Calu3 (cell line): ENCODE results near the gene DPPA5. TPM values are rescaled to one million over a fixed set of nuclear protein-coding genes. Genes with fewer than 3 reads are reported as not detected.
"Not testable (repeated sequence)": the region's sequence is repeated elsewhere in the genome, so short reads cannot be mapped to it uniquely, and the experiment has no call there.

Experiments used
- BruUV-seq: library from RNA; stranded (reverse); fragments of 400-500 nt; replicated peaks from 2 replicates; lab custom pipeline; 2021; lab: Mats Ljungman, UMichigan
- CTCF ChIA-PET: fragments of 300-600 bp; sonication (Branson Sonifier 250); formaldehyde crosslinking; loops from one replicate; lab custom pipeline; 2022; ENCODE audit warnings: antibody characterized with exemption; lab: Charles Lee
- DNase-seq: peaks from one replicate; pipeline ENCODE4 v3.0.0; 2022
- H3K27ac Mint-ChIP-seq: one replicate; pipeline ENCODE4 v1.8.0; 2022; ENCODE audit warnings: mixed read lengths; ENCODE audit not compliant: unreplicated experiment
- H3K27me3 Mint-ChIP-seq: one replicate; pipeline ENCODE4 v1.8.0; 2022; ENCODE audit warnings: mixed read lengths; ENCODE audit not compliant: unreplicated experiment
- H3K36me3 Mint-ChIP-seq: one replicate; pipeline ENCODE4 v1.8.0; 2022; ENCODE audit warnings: mild to moderate bottlenecking, moderate library complexity, mixed read lengths; ENCODE audit not compliant: insufficient read depth, unreplicated experiment
- H3K4me1 Mint-ChIP-seq: one replicate; pipeline ENCODE4 v1.8.0; 2022; ENCODE audit warnings: mild to moderate bottlenecking, low read depth, mixed read lengths; ENCODE audit not compliant: unreplicated experiment
- H3K4me3 Mint-ChIP-seq: one replicate; pipeline ENCODE4 v1.8.0; 2022; ENCODE audit warnings: mild to moderate bottlenecking, low read depth, moderate library complexity, mixed read lengths; ENCODE audit not compliant: unreplicated experiment
- H3K9me3 Mint-ChIP-seq: one replicate; pipeline ENCODE4 v1.8.0; 2022; ENCODE audit warnings: low read depth, mixed read lengths; ENCODE audit not compliant: unreplicated experiment
- intact Hi-C: fragments of 100-400 bp; cut with micrococcal nuclease; formaldehyde crosslinking; loops from one replicate; pipeline ENCODE4 v1.10.0; 2022; ENCODE audit not compliant: unreplicated experiment
- total RNA-seq: library from RNA; stranded (reverse); gene quantifications from 2 replicates; pipeline ENCODE4 v1.2.3, GENCODE V29; 2022
- TF ChIP-seq, protein P1 (sequence below): fragments of 200-600 bp; IDR thresholded peaks from one replicate; pipeline ENCODE4 v1.8.0; 2022; ENCODE audit warnings: antibody characterized with exemption; ENCODE audit not compliant: unreplicated experiment

The DPPA5 gene
- total RNA-seq, 1 experiment from 2014 or later = not detected

DNA sequence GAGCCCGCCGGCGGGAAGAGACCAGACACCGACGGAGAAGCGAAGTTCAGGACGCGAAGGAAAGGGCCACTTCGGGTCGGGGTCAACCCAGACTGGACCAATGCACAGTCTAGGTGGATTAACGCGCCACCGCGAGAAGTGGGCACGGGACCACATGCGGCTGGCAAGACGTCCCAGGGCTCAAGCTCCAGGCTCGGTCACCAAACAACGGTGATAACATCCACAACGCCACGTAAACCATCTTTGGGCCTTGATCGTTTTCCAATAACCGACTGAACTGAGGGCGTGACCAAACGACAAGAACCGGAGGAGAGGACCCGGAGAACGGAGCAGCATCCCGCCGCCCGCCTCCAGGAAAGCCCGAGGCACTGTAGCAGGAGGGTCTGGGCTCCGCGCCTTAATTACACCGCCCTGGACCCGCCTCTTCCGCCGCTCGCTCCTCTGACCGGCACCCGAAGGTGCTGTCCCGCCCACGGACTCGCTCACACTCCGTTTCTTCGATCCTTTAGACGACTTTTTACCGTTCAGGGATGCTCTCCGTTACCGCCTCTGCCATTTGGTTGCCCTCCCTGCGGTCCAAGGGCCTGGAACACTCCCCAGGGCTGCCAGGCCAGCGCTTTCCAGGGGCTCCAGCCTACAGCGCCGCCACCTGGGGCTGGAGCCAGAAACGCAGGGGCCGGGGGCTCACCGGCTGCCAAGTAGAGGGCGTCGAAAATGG, 44.1 kb downstream of the DPPA5 start:
- TF ChIP-seq, protein P1, sequence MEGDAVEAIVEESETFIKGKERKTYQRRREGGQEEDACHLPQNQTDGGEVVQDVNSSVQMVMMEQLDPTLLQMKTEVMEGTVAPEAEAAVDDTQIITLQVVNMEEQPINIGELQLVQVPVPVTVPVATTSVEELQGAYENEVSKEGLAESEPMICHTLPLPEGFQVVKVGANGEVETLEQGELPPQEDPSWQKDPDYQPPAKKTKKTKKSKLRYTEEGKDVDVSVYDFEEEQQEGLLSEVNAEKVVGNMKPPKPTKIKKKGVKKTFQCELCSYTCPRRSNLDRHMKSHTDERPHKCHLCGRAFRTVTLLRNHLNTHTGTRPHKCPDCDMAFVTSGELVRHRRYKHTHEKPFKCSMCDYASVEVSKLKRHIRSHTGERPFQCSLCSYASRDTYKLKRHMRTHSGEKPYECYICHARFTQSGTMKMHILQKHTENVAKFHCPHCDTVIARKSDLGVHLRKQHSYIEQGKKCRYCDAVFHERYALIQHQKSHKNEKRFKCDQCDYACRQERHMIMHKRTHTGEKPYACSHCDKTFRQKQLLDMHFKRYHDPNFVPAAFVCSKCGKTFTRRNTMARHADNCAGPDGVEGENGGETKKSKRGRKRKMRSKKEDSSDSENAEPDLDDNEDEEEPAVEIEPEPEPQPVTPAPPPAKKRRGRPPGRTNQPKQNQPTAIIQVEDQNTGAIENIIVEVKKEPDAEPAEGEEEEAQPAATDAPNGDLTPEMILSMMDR = peak; percentile 62
- BruUV-seq = TSS peak; percentile 32
- Mint-ChIP-seq H3K27ac (peak overlapping the region; percentile 65), H3K9me3 (no peaks in the 10 kb centered on the region), H3K36me3 (peaks cover 16% of the 10 kb centered on the region), H3K4me1 (peaks cover 13% of the 10 kb centered on the region), H3K27me3 (no peaks in the 10 kb centered on the region), H3K4me3 (peak overlapping the region; percentile 84)
- peak; percentile 74 for DNase-seq
- intact Hi-C loops = no loop called here
- CTCF ChIA-PET = interaction anchor here (0.7 to 0.9 kb wide), 3 partner anchors 16 to 127 kb away, joined by 3 to 4 read pairs (median 3); no protein-coding TSS in a partner anchor

GRCh38 chr6:73309535-73309784, 44.6 kb downstream of the DPPA5 start:
- CTCF ChIA-PET = interaction anchor here (0.7 to 0.9 kb wide), 3 partner anchors 17 to 127 kb away, joined by 3 to 4 read pairs (median 3); no protein-coding TSS in a partner anchor
- Mint-ChIP-seq H3K27ac (peak overlapping the region; percentile 65), H3K9me3 (no peaks in the 10 kb centered on the region), H3K4me3 (peak overlapping the region; percentile 84), H3K4me1 (peaks cover 13% of the 10 kb centered on the region), H3K27me3 (no peaks in the 10 kb centered on the region), H3K36me3 (peaks cover 16% of the 10 kb centered on the region)
- TF ChIP-seq, protein P1 = no peak
- BruUV-seq = TSS peak; percentile 70
- intact Hi-C loops = no loop called here
- no peak for DNase-seq

DNA sequence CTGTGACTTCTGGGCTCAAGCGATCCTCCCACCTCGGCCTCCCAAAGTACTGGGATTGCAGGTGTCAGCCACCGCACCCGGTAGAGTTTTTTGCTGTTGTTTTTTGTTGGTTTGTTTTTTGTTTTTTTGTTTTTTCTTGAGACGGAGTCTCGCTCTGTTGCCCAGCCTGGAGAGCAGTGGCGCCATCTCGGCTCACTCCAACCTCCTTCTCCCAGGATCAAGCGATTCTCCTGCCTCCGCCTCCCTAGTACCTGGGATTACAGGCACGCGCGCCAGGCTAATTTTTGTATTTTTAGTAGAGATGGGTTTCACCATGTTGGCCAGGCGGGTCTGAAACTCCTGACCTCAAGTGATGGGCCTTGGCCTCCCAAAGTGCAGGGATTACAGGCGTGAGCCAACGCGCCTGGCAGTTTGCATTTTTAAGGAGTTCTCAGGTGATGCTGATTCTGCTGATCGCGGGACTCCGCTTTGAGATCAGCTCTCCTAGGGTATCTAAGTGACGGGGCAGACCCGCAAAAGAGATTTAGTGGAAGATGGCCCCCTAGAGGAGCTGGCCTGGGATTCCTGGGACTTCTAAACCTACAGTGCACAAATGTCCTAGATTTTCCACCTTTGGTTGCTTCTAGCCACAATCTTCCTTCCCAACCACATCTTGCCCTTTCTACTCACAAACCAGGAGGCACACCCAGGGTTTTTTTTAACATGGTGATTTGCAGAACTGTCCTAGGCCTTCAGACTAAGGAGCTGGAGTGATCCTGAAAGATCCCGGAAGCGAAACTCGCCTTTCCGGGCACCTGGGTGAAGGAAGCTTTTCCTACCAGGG, 45.2 kb downstream of the DPPA5 start:
- TF ChIP-seq, protein P1 = no peak
- peaks cover 13% of the 10 kb centered on the region for H3K4me1 Mint-ChIP-seq
- peak; percentile 33 for DNase-seq
- H3K9me3 Mint-ChIP-seq = no peaks in the 10 kb centered on the region
- peak overlapping the region; percentile 84 for H3K4me3 Mint-ChIP-seq
- H3K36me3 Mint-ChIP-seq = peaks cover 16% of the 10 kb centered on the region
- intact Hi-C loops = no loop called here
- H3K27ac Mint-ChIP-seq = peak overlapping the region; percentile 65
- BruUV-seq = no TSS peak
- CTCF ChIA-PET = interaction anchor here (0.7 to 0.9 kb wide), 3 partner anchors 18 to 126 kb away, joined by 3 to 4 read pairs (median 3); no protein-coding TSS in a partner anchor
- H3K27me3 Mint-ChIP-seq = no peaks in the 10 kb centered on the region

GRCh38 chr6:73303773-73304172, 50.3 kb downstream of the DPPA5 start:
- H3K27me3 Mint-ChIP-seq, CTCF ChIA-PET, H3K9me3 Mint-ChIP-seq, H3K4me1 Mint-ChIP-seq, DNase-seq, H3K27ac Mint-ChIP-seq, BruUV-seq, intact Hi-C loops, H3K4me3 Mint-ChIP-seq, H3K36me3 Mint-ChIP-seq: not testable (repeated sequence)

Other genes starting within 250 kb of the DPPA5 start
- not detected in 2 replicates for gene KHDC1L, start 128.8 kb downstream of the DPPA5 start, total RNA-seq
- gene KHDC1, start 91.1 kb downstream of the DPPA5 start, total RNA-seq = 4.9 and 5.0 TPM in 2 replicates
- not detected in 2 replicates for gene KHDC3L, start 8.4 kb upstream of the DPPA5 start, total RNA-seq
- gene OOEP, start 15.6 kb upstream of the DPPA5 start, total RNA-seq = 7.0 and 7.1 TPM in 2 replicates
- 11.4 and 13.4 TPM in 2 replicates for gene DDX43, start 40.6 kb upstream of the DPPA5 start, total RNA-seq
- 31.2 and 35.0 TPM in 2 replicates for gene CGAS, start 98.0 kb upstream of the DPPA5 start, total RNA-seq
- gene MTO1, start 107.5 kb upstream of the DPPA5 start, total RNA-seq = 31.6 and 35.6 TPM in 2 replicates
- gene EEF1A1, start 166.8 kb upstream of the DPPA5 start, total RNA-seq = 5,799 and 7,052 TPM in 2 replicates